DMS 273 (cell line): ENCODE data around the gene MAPK14.

ENCODE experiments used
- DNase-seq: peaks from one replicate; lab custom pipeline; 2025; ENCODE audit not compliant: unreplicated experiment; lab: John Stamatoyannopoulos, UW

The MAPK14 gene

DNA sequence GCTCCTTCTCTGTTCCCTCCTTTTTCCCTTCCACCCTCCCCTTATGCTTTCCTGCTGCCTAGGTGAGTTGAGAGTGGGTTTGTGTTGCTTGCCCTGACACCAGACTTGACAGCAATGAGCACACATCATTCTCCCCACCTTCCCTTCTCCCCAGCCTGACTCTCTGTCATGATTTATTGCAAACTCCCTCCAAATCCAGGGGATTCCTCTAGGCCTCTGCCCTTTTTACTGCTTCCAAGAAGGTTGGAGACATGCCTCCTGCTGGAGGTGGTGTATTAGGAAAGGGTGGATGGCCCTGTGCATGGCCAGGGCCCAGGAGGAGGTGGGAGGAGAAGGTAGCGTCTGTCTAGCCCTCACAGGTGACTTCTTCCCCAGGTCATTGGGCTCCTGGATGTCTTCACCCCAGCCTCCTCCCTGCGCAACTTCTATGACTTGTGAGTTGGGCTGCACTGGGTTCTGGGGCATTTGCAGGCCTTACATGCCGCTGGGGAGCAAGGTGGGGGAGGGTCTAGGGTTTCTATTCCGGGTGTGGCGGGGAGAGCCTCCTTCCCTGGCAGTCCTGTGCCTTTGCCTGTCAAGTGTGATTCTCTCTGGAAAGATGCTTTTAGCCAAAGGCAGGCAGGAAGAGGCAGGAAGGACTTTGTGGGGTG is 104.8 kb downstream of the MAPK14 start:
- peak; percentile 56 for DNase-seq

DNA sequence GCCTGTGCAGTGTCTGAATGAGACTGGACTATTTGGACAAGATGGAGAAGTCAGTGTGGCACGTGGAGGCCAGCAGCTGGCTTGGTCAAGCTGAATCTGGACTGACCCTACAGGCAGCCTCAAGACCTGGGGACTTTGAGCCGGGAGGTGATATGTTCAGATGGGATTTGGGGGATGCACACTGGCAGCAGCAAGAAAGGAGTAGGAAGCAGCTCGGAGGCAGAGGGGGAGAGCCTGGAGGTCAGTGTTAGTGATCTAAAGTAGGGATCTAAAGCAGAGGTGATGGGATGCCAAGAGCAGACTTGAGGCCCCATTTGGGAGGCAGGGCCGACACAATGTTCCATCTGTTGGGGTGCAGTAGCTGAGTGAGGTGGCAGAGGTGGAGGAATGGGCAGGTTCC is 105.5 kb downstream of the MAPK14 start:
- no peak for DNase-seq

DNA sequence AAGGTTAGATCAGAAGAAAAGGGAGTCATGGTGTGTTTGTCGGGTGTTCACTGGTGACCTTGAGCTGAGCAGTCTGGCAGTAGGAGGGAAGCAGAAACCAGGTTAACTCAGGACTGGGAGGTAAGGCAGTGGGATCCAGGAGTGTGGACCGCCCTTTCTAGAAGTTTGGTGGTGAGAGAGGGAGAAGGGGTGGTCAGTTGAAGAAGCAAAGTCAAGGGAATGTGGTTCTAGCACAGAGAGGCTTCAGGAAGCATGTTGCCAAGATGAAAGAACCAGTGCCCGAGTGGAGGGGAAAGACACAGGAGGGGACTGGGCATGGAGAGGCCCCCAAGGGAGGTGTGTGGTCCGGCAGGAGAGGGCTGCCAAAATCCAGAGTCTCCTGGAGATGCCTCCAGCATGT is 106.3 kb downstream of the MAPK14 start:
- no peak for DNase-seq

DNA sequence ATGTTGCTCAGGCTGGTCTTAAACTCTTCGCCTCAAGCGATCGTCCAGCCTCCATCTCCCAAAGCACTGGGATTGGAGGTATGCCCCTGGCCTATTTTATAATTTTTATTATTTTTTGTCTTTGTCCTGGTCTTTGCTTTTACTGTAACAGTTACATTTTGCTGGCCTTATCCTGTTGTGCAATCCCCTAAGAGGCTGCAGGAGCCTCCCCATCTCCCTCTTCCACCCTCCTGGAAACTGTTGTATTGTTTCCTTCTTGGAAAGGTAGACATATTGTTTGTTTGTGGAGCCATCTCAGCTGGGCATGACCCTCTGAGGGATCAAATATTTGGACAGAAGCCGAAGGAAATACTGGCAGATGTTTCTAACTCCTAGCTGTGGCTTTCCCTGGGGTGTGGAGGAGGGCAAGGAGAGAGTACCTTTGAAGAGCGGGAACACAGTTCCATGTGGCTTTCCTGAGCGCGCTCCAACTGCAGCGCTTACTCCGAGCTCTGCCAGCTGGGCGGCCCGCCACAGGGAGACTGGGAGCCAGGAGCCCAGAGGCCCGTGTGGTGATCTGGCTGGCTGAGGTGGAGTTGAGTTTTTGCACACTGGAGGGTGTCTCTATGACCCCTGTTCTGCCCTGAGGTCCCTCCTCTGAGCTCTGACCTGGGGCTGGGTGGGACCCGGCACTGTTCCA is 107.6 kb downstream of the MAPK14 start:
- DNase-seq: peak; percentile 88

DNA sequence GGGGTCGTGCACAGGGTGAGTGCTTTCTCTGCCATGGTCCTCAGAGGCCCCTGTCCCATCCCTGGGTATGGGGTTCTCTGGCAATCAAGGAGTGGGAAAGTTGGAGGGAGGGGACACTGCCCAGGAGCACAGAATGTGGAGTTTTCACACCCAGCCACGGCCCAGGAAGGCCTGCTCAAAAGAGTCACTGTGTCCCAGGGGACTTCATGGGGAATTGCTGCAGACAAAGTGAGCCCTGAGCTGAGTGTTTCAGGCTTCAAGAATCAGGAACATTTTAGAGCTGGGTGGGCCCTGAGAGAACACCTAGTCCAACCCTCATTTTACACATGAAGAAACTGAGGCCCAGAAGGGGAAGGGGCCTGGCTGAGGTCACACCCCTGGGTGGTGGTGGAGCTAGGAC is 108.4 kb downstream of the MAPK14 start:
- no peak for DNase-seq

DNA sequence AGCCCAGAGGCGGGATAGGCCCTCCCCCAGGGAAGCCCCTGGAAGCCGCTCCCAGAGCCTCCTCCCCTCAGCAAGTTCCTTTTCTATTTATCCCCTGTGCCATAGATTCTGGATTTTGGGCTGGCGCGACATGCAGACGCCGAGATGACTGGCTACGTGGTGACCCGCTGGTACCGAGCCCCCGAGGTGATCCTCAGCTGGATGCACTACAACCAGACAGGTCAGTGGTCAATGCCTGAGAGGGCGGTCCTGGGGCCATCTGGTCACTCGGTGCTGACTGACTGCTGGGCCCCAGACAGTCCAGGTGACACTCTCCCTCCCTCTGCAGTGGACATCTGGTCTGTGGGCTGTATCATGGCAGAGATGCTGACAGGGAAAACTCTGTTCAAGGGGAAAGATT is 108.9 kb downstream of the MAPK14 start:
- no peak for DNase-seq

DNA sequence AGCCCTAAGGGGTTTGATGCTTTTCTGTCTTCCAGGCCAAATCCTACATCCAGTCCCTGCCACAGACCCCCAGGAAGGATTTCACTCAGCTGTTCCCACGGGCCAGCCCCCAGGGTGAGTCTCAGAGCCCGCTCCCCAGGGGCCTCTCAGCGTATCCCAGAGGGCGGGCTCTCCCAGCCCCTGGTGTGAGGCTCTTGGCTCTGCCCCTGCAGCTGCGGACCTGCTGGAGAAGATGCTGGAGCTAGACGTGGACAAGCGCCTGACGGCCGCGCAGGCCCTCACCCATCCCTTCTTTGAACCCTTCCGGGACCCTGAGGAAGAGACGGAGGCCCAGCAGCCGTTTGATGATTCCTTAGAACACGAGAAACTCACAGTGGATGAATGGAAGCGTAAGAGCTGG is 111.1 kb downstream of the MAPK14 start:
- DNase-seq: no peak

DNA sequence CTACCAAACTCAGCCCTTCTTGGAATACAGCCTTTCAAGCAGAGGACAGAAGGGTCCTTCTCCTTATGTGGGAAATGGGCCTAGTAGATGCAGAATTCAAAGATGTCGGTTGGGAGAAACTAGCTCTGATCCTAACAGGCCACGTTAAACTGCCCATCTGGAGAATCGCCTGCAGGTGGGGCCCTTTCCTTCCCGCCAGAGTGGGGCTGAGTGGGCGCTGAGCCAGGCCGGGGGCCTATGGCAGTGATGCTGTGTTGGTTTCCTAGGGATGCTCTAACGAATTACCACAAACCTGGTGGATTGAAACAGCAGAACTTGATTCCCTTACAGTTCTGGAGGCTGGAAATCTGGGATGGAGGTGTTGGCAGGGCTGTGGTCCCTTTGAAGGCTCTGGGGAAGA is 111.8 kb downstream of the MAPK14 start:
- peak; percentile 95 for DNase-seq

DNA sequence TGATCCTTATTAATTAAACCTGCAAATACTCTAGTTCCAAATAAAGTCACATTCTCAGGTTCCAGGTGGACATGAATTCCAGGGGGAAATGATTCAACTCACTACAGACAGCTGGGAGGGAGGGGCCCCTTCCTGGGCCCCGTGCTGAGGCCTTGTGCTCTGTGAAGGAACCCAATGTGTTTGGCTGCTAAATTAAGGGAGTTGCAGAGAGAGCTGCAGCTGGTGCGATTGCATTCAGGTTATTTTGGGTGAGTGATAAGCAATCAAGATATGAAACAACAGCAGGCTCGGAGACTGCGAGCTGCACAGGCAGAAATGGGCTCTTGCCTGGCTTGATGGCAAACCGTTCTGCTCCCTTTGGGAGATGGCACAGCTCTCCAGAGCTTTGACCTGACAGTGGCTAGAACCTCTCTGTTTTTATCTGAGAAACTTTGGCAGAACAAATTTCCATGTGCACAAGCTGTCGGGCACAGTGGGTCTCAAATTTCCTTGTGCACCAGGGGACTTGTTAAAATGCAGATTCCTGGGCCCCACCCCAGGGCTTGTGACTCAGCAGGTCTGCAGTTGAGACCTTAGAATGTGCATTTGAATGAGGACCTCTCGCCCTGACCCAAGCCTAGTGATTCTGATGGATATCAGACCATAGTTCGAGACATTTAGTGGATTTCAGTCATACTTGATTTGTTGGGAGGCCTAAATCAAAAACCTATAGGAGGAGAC is 112.5 kb downstream of the MAPK14 start:
- DNase-seq: peak; percentile 96

DNA sequence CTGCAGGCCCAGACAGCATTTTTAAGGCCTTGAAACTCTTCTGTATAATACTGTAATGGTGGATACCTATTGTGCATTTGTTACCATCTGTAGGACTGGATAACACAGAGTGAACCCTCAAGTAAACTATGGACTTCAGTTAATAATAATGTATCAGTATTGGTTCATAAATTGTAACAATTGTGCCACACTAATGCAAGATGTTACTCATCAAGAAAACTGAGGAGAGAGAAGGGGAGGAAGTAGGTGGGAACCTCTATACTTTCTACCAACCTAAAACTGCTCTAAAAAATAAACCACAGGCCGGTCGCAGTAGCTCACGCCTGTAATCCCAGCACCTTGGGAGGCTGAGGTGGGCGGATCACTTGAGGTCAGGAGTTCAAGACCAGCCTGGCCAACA is 113.5 kb downstream of the MAPK14 start:
- DNase-seq: no peak

DNA sequence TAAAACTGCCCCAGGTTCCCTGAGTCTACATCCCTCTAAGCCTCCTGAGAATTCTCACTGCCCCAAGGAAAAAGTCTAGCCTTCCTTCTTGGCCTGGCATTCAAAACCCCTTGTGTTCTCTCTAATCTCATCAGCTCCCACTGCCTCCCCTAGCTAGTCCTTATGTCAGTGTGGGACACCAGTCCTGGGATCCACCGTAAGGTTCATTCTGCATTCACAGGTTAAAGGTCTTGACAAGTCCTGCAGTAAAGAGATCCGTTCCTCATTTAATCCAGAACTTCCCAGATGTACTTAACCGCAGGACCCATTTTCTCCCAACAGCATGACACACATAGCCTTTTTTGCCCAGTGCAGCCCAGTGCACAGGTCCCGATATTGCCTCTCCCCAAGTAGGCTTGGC is 114.4 kb downstream of the MAPK14 start:
- DNase-seq: no peak

DNA sequence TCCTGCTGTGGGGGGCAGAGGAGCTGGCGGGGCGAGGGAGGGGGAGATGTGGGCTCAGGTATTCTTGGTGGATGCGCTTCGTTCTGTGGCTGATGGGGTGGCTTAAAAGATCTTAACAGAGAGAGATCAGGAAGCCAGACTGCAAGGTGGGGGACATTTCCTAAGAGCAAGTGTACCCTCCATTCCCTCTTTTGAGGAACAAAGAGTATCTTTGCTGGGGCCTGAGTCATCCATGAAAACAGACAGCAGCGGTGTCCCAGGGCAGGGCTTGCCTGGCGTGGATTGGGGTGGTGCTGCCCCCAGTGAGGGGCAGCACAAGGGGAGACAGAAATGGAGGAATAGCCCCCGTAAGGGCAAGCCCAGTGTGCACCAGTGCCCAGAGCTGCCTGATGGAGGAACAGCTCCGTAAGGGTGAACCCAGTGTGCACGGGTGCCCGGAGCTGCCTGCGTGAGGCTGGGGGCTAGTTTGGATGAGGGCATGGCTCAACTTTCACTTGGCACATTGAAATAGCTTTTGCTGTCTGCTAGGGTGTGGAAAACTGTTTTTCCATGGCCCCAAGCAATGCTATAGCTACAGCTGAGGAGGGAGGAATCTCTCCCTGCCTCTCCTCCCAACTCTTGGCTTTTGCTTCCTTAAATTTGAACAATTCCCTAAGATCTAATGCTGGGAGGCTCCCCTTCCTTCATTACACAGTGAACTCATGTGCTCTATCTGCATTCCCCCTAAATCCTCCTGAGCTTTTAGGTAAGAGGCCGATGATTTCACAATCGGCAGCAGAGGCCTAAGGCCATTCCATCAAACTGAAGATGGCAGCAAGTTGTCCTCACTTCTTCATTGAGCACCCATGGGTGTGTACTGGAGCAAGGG is 115.6 kb downstream of the MAPK14 start:
- DNase-seq: no peak

DNA sequence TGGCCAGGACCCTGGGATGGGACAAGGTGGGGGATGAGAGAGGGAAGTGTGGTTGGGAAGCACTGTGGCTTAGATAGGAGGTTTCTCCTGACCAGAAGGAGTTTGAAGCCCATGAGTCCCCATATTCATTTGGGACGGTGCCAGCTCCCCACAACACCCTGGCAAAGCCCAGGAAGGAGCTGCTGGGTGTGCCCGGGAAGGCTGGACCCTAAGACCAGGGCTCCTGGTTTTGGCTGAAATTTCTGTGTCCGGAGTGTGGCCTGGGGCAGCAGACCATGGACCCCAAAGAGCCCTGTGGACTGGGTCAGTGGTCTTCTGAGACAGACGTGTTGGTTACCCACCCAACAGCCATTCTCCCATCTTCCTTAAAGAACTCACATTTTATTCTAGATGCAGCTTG is 117.9 kb downstream of the MAPK14 start:
- DNase-seq: no peak

DNA sequence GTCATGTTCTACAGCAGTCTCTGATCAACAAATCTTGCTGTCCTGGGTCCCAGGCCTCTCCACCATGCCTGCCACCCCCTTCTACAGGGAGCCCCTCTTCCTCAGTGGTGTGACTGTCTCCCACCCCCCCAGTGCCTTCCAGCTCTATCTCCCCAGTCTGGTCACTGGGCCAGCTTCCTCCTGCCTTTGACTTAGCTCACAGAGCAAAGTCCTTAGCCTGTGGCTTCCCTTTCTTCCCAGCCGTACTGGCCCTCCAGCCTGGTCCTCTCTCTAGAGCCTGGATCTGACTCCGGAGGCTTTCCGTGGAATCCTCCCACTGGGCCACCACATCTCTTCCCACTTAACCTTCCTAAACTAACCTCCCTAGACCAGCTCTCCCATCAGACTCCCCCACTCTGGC is 119.7 kb downstream of the MAPK14 start:
- DNase-seq: no peak

DNA sequence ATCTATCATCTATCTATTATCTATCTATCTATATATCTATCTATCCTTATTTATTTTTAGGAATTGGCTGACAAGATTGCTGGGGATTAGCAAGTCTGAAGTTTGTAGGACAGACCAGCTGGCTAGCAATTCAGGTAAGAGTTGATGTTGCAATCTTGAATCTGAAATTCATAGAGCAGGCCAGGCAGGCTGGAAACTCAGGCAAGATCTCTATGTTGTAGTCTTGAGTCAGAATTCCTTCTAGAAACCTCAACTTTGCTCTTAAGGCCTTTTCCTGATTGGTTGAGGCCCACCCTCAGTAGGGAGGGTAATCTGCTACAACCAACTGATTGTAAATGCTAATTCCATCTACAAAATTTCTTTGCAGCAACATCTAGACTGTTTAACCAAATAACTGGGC is 121.9 kb downstream of the MAPK14 start:
- DNase-seq: no peak

DNA sequence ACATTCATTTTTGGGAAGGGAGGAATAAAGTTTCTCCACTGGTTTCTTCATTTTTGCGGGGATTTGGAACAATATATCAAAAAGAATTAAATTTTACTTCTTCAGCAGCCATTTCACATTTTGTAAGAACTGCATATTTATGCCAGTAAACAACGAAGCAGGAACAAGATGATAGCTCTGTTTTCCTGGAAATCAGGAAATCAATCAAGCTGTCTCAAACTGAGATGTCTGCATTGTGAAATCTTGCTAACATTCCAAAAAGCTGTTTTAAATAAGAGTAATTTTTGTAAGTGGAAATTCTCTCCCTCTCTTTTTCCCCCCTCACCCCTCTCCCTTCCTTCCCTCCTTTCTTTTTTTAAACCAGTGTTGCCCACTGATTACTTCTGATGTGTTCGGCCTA is 122.7 kb downstream of the MAPK14 start:
- no peak for DNase-seq

DNA sequence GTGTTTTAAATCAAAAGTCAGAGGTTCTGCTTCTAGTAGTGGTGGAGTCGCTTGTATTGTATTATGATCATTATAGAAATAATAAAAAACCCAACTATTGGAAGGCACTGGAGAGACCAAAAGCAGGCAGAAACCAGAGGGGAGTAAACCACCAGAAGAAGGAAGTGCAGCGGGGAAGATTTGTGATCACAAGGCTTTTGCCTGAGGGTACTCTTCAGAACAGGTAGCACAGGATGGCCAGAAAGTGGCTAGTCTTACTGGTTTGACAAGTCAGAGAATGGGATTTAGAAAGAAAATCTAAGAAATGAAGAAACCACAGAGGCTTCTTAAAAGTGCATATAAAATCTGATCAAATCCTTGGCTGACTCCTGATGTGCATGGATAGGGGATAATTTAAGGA is 126.7 kb downstream of the MAPK14 start:
- DNase-seq: no peak

DNA sequence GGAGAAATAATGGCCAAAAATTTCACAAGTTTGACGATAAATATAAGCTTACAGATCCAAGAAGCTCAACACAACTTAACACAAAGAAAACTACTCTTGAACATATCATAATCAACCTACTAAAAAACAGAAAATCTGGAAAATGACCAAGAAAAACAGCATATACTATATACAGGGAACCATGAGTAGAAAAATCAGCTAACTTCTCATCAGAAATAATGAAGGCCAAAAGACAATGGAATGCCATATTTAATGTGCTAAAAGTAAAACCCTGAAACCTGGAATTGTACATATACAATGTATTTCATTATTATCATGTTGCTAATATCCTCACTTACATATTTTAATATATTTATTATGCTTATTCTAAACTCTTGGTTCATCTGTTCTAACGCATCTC is 128.1 kb downstream of the MAPK14 start:
- no peak for DNase-seq

DNA sequence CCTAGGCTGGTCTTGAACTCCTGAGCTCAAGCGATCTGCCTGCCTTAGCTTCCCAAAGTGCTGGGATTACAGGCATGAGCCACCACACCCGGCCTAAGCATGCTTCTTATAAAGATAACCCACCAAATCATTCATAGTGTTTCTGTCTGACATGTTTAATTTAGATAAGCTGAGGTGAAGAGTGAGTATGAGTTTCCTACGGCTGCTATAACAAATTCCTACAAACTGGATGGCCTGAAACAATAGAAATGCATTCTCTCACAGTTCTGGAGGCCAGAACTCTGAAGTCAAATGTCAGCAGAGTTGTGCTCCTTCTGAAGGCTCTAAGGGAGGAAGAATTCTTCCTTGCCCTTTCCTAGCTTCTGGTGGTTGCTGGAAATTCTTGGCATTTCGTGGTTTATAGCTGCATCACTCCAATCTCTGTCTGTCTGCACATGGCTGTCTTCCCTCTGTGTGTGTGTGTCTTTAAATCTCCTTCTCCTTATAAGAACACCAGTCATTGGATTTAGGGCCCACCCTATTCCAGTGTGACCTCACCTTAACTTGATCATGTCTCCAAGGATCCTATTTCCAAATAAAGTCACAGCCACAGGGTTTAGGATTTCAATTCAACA is 132.6 kb downstream of the MAPK14 start:
- DNase-seq: no peak
